ENCODE results near the gene GBP5.
"Not testable (repeated sequence)": the region's sequence is repeated elsewhere in the genome, so short reads cannot be mapped to it uniquely, and the experiment has no call there.

GBP5 gene

DNA sequence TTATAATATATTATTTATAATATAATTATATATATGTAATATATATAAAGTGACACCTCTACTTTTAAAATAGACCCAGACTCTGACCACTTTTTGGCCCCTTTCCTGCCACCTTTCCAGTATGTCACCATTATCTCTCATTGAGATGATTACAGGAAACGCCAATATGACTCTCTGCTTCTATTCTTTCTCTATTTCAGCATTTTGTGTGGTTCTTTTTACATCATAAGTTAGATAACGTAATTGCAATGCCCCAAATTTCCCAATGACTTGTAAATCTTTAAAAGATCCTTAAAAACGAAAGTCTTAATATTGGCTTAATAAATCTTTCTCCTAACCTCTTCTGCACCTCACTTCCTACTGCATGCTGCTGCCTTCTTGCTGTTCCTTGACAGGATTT is 8.1 kb upstream of the GBP5 start:
- DNase-seq: no peak

- DNase-seq: no peak
Measured at GRCh38 chr1:89279011-89279466, 6.4 kb upstream of the GBP5 start.

DNA sequence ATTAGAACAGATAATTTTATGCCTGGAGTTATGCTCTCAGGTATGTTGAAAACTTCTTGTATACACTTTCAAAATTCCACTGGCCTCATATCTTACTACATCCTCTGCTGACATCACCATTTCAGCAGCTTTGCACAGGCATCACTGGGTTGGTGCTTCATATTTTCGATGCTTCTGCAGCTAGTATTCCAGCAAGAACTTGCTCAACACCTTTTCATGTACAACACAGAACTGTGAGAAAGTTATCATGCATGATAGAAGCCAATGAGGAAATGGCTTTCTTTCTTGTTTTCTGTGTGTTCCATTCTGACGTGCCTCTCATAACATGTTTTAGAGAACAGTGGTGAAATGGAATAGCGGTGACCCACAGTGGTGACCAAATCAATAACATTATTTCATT is 5.1 kb upstream of the GBP5 start:
- no peak for DNase-seq

- no peak for DNase-seq
Measured at GRCh38 chr1:89276690-89277089, 4.0 kb upstream of the GBP5 start.

DNA sequence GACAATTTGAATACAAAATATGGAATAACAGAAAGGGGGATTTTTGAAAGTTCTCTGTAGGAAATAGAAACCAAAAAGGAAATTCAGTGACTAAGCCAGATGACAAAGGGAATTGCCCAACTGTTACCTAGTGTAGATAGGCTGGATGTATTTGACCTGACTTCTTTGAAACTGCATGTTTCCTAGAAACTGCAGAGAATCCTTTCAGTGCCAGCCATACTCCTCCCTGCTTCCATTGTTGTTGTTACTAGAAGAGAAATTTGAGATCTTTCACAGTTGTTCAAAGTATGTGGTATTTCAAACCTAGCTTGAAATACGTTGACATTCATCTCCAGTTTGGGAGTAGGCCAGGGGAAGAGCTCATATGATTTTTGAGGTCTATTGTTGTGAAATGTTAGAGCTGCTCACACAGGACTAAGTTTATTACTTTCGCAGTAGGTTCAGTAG is 1.8 kb upstream of the GBP5 start:
- DNase-seq: no peak

GRCh38 chr1:89273324-89273778 is 691 bp upstream of the GBP5 start:
- DNase-seq: no peak

DNA sequence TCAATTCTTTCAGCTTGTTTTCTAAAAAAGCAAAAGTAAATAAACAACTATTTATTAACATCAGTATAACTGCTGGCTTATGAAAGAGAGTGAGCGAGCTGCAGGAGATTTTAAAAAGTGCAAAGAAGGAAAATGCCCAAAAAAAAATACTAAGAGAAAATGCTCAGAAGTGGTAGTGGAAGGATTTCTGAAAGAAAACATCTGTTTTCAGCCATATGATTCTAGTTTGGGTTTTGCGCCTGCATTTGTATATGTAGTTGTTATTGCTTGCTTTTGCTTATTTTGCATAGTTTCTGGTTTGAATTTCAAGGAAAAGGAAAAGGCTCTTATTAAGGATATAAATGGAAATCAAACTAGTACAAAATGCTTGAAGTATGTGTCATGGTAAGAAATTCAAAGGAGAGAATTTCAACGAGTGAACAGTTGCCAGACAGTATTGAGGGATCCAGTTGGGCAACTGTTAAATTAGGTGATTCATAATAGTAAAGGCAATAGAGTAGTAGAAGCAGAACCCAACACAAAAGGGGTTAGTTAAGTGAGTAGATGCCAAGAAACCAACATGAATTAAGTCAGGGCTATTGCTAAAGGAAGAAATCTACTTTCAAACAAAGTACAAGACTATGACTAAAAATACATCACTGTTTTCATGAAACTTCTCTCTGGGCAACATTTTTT is 1.2 kb downstream of the GBP5 start:
- no peak for DNase-seq

GRCh38 chr1:89270423-89270822 is 2.2 kb downstream of the GBP5 start:
- DNase-seq: no peak

DNA sequence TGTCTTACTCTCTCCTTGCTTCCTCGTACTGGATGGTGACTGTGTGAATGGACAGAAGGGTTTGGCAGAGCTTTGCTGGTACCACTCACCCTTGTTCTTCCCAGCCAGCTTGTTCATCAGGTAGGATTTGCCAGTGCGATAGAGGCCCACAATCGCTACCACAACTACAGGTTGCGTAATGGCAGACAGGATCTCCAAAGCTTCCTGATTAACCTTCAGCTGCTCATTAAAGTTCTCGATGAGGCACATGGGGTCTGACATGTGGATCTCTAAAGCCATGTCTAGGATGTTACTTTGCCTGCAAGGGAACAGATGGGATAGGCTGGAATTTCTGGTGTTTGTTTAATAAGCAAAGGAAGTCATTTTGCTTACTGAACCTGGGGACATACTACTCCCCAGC is 3.4 kb downstream of the GBP5 start:
- DNase-seq: no peak

- no peak for DNase-seq
Measured at GRCh38 chr1:89262643-89263042, 10.0 kb downstream of the GBP5 start.

- DNase-seq: no peak
Measured at GRCh38 chr1:89261926-89262515, 10.6 kb downstream of the GBP5 start.

DNA sequence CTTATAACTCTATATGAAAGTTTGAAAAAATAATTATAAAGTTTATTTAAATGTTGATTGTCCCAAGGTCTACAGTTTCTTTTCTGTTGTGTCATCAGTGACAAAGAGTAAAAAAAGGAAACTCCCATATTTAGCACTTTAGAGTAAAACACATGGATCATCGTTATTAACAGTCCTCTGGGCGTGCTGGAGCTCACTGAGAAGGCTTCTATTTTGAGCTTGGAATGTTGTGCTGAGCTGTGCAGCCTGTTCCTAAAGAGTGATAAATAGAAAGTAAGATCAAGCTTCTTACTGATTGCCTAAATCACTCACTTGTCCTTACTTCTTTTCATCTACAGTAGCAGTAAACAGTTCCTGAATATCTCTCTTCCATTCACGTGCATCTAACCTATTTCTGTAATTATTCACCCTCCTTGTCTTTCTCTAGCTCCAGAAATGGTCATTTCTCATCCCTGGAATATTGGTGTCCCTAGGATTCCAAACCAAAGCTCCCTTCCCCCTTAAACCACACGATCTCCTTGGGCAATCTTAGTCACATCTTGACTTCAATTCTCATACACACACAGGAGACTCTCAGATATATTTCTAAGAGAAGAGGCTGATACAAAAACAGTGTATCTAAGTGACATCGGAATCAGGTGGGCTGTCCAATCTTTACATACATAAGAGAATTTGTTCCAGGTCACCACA is 11.9 kb downstream of the GBP5 start:
- no peak for DNase-seq

GRCh38 chr1:89260042-89260441 is 12.6 kb downstream of the GBP5 start:
- DNase-seq: peak; percentile 22

DNA sequence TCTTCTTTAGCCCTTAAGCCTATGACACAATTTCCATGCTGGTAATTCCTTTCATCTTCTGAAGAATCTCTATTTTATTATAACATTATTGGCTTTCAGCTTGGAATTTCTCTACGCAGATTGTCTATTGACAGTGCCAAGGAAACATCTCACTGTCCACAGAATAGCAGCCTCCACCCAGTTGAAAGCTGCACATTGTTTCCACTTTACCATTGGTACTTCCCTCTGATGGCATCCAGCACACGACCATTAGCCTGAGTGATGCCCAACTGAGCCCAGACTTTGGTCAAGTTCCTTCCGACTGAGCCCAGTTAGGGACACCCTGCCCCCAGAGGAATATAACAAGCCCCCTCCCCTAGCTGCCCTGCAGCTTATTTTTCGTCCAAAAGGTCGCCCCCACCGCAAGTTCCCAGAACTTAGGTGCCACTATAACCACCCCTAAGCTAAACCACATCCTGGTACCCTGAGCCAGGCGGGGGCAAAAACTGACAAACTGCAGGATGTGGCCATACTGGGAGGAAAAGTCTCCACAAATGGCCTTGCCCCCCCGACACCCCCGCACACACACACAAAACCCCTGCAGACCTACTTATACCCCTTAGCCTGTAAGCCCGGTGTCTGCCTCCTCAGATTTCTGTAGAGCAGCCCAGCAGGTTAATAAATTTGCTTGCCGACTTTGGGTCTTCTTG is 13.2 kb downstream of the GBP5 start:
- DNase-seq: no peak

DNA sequence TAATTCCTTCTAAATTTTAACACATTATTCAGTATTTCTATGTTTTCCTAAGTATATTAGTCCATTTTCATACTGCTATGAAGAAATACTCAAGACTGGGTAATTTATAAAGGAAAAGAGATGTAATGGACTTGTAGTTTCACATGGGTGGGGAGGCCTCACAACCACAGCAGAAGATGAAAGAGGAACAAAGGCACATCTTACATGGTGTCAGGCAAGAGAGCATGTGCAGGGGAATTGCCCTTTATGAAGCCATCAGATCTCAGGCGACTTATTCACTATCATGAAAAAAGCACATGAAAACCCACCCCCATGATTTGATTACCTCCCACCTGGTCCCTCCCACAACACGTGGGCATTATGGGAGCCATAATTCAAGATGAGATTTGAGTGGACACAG is 15.6 kb downstream of the GBP5 start:
- DNase-seq: no peak

DNA sequence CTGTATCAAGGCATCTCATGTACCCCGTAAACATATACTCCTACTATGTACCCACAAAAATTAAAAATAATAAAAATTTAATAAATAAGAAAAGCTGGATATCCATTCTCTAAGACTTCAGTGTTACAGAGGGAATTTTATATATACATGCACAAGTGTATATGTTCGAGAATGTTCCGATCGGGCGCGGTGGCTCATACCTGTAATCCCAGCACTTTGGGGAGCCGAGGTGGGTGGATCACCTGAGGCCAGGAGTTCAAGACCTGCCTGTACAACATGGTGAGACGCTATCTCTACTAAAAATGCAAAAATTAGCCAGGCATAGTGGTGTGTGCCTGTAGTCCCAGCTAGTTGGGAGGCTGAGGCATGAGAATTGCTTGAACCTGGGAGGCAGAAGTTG is 17.1 kb downstream of the GBP5 start:
- not testable (repeated sequence) for DNase-seq

DNA sequence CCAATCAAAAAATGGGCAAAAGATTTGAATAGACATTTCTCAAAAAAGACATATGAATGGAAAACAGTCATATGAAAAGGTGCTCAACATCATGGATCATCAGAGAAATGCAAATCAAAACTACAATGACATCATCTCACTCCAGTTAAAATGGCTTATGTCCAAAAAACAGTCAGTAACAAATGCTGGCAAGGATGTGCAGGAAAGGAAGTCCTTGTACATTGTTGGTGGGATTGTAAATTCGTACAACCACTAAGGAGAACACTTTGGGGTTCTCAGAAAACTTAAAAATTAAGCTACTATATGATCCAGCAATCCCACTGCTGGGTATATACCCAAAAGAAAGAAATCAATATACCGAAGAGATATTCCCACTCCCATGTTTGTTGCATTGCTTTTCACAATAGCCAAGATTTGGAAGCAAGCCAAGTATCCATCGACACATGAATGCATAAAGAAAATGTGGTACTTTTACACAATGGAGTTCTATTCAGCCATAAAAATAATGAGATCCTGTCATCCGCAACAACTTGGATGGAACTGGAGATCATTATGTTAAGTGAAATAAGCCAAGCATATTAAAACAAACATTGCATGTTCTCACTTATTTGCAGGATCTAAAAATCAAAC is 17.9 kb downstream of the GBP5 start:
- DNase-seq: peak; percentile 55

- DNase-seq: no peak
Measured at GRCh38 chr1:89243046-89243445, 29.6 kb downstream of the GBP5 start.

Data from NCI-H510A (cell line).